ENCODE measurements around the gene ZFP82. TPM values are rescaled to one million over a fixed set of nuclear protein-coding genes. Genes with fewer than 3 reads are reported as not detected.

Gene ZFP82
- total and polyA plus RNA-seq, 10 donors, result 3.2 to 12.7 (median 7.0) TPM

- Histone ChIP-seq H3K9me3 (peaks cover 9 to 100% (median 97%) of the 10 kb centered on the region in 8 donors), H3K36me3 (peaks cover 20 to 100% (median 88%) of the 10 kb centered on the region in 6 donors), H3K27me3 (replicated peaks in 1 of 7) (no peaks in the 10 kb centered on the region), H3K27ac (no peak overlapping the region), H3K4me3 (no peak overlapping the region), H3K4me1 (peaks cover 0 to 10% (median 0%) of the 10 kb centered on the region in 6 donors)
- WGBS, 5 donors, result 66 to 88% (median 79%) methylated on average over 3 of the region's 3 CpGs
- no peak for DNase-seq
- intact Hi-C loops (cut with DNase I; ENCODE audit: low total_unique reads), result no loop called here
- TF ChIP-seq, protein P1, sequence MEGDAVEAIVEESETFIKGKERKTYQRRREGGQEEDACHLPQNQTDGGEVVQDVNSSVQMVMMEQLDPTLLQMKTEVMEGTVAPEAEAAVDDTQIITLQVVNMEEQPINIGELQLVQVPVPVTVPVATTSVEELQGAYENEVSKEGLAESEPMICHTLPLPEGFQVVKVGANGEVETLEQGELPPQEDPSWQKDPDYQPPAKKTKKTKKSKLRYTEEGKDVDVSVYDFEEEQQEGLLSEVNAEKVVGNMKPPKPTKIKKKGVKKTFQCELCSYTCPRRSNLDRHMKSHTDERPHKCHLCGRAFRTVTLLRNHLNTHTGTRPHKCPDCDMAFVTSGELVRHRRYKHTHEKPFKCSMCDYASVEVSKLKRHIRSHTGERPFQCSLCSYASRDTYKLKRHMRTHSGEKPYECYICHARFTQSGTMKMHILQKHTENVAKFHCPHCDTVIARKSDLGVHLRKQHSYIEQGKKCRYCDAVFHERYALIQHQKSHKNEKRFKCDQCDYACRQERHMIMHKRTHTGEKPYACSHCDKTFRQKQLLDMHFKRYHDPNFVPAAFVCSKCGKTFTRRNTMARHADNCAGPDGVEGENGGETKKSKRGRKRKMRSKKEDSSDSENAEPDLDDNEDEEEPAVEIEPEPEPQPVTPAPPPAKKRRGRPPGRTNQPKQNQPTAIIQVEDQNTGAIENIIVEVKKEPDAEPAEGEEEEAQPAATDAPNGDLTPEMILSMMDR (IDR thresholded peaks at IDR 0.05 in 8 of 11, conservative IDR thresholded peaks at IDR 0.05 in 3 of 11), result no peak
- TF ChIP-seq POLR2A (IDR thresholded peaks at IDR 0.05), result no peak
- no peak for TF ChIP-seq POLR2AphosphoS5 (IDR thresholded peaks at IDR 0.05)
Observed at GRCh38 chr19:36398571-36398970, 19.9 kb downstream of the ZFP82 start.

DNA sequence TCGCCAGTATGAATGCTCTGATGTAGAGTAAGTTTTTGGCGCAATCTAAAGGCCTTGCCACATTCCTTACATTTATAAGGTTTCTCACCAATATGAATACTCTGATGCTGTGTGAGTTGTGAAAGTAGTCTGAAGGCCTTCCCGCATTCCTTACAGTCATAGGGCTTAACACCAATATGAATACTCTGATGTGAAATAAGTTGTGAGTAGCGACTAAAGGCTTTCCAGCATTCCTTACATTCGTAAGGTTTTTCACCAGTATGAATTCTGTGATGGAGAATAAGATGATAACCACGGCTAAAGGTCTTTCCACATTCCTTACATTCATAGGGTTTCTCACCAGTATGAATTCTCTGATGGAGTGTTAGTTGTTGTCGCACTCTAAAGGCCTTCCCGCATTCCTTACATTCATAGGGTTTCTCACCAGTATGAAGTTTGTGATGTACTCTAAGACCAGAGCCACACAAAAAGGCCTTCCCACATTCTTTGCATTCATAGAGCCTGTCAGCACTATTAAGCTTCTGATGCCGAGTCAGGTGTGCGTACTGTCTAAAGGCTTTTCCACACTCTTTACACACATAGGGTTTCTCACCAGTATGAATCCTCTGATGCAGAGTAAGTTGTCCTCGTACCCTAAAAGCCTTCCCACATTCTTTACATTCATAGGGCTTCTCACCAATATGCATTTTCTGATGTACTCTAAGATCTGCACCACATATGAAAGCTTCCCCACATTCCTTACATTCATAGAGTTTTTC lies 25.3 kb downstream of the ZFP82 start:
- peak overlapping the region in 1 of 8 donors; percentile 25 for H3K4me3 ChIP-seq
- H3K27me3 ChIP-seq (replicated peaks in 1 of 7), result no peaks in the 10 kb centered on the region
- peaks cover 30 to 67% (median 62%) of the 10 kb centered on the region in 6 donors for H3K36me3 ChIP-seq
- intact Hi-C loops (cut with DNase I; ENCODE audit: low total_unique reads), result no loop called here
- TF ChIP-seq POLR2AphosphoS5 (IDR thresholded peaks at IDR 0.05) (no peak), POLR2A (IDR thresholded peaks at IDR 0.05) (no peak)
- TF ChIP-seq, protein P1 (IDR thresholded peaks at IDR 0.05 in 8 of 11, conservative IDR thresholded peaks at IDR 0.05 in 3 of 11), result no peak
- H3K4me1 ChIP-seq, result no peaks in the 10 kb centered on the region
- H3K9me3 ChIP-seq, result peaks cover 31 to 100% (median 100%) of the 10 kb centered on the region in 8 donors
- DNase-seq, result no peak
- 96 to 99% (median 98%) methylated on average over 11 of the region's 11 CpGs for WGBS, 5 donors
- H3K27ac ChIP-seq, result no peak overlapping the region

DNA sequence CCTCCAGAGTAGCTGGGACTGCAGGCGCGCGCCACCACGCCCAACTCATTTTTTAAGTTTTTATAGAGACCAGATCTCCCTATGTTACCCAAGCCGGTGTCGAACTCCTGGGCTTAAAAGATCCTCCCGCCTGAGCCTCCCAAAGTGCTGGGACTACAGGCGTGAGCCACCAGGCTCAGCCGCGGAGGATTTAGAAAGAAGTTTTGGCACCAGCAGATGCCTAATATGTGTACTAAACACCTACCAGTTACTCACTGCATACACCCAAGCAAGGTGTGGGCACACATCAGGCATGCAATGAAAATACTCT lies 39.0 kb downstream of the ZFP82 start:
- Histone ChIP-seq H3K27ac (peak overlapping the region; percentile 82 to 95 (median 90)), H3K9me3 (peaks cover 0 to 47% (median 27%) of the 10 kb centered on the region in 8 donors), H3K27me3 (replicated peaks in 1 of 7) (no peaks in the 10 kb centered on the region), H3K4me3 (peak overlapping the region; percentile 67 to 98 (median 82)), H3K36me3 (peaks cover 0 to under 1% (median 0%) of the 10 kb centered on the region in 6 donors), H3K4me1 (peaks cover 7 to 32% (median 20%) of the 10 kb centered on the region in 6 donors)
- intact Hi-C loops (cut with DNase I; ENCODE audit: low total_unique reads), result loop anchor here (5.0 kb wide), 1 partner anchor 418 kb away; no protein-coding TSS in a partner anchor
- no peak for DNase-seq
- 64 to 74% (median 70%) methylated on average over 10 of the region's 10 CpGs for WGBS, 5 donors
- TF ChIP-seq POLR2A (IDR thresholded peaks at IDR 0.05), result no peak
- TF ChIP-seq, protein P1 (IDR thresholded peaks at IDR 0.05 in 8 of 11, conservative IDR thresholded peaks at IDR 0.05 in 3 of 11), result no peak
- TF ChIP-seq POLR2AphosphoS5 (IDR thresholded peaks at IDR 0.05), result no peak

Data from spleen (tissue), 11 donors.